Central memory CD8-positive, alpha-beta T cell (primary cell): ENCODE measurements around the gene SPACDR.

Experiments used
- ATAC-seq: fragments of 150-1000 bp; cut with Tn5 transposase; replicated peaks from 2 replicates; pipeline ENCODE4 v1.10.0; 2022; ENCODE audit warnings: mild to moderate bottlenecking, moderate FRiP score, moderate number of reproducible peaks; ENCODE audit not compliant: poor library complexity, severe bottlenecking; ENCODE audit errors: extremely low read depth
- DNase-seq, 2 donors: peaks; one replicate each; pipeline ENCODE4 v3.0.0; 2021; ENCODE audit warnings: low spot score in 2 of 2
- H3K27ac Mint-ChIP-seq: one replicate; pipeline ENCODE4 v1.8.0; 2022; ENCODE audit warnings: low read depth, mild to moderate bottlenecking, moderate library complexity, mixed read lengths
- H3K27me3 Mint-ChIP-seq: one replicate; pipeline ENCODE4 v1.8.0; 2022; ENCODE audit warnings: mixed read lengths
- H3K36me3 Mint-ChIP-seq: one replicate; pipeline ENCODE4 v1.8.0; 2022; ENCODE audit warnings: mild to moderate bottlenecking, moderate library complexity, mixed read lengths; ENCODE audit not compliant: insufficient read depth
- H3K4me1 Mint-ChIP-seq: one replicate; pipeline ENCODE4 v1.8.0; 2022; ENCODE audit warnings: mixed read lengths
- H3K4me3 Mint-ChIP-seq: one replicate; pipeline ENCODE4 v1.8.0; 2022; ENCODE audit warnings: mild to moderate bottlenecking, moderate library complexity, mixed read lengths
- H3K9me3 Mint-ChIP-seq: one replicate; pipeline ENCODE4 v1.8.0; 2022; ENCODE audit warnings: mixed read lengths

The SPACDR gene

DNA sequence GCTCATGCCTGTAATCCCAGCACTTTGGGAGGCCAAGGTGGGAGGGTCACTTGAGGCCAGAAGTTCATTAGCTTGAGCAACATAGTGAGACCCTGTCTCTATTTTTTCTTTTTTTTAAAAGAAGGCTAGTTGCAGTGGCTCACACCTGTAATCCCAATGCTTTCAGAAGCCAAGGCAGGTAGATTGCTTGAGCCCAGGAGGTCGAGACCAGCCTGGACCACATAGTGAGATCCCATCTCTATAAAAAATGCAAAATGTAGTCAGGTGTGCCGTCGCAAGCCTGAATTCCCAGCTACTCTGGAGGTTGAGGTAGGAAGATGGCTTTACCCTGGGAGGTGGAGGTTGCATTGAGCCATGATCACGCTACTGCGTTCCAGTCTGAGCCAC lies 27.1 kb upstream of the SPACDR start:
- peaks cover 6% of the 10 kb centered on the region for H3K36me3 Mint-ChIP-seq

DNA sequence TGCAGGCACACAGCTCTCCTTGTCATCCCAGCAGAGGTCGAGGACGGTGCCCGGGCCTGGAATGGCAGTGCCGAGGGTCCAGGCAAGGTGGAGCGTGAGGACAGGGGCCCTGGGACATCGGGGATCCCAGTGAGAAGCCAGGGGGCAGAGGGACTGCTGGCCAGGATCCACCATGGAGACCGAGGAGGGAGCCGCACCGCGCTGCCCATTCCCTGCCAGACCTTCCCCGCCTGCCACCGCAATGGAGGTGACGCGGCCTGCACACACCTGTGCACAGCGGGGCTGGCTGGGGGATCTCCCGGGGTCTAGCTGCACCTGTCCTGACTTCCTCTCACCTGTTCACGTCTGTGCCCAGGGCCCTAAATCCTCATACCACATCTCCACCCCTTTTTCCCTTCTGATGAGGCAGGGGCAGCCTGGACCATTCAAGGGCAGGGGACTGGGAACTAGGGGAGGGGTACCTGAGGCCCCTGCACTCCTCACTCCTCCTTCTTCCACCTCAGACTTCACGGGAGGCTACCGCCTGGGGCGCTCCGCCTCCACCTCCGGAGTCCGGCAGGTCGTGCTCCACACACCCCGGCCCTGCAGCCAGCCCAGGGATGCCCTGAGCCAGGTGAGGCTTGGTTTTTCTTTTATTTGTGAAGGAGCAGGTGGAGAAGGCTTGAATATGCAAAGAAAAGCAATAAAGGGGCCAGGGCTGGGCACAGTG lies 26.6 kb upstream of the SPACDR start:
- peaks cover 11% of the 10 kb centered on the region for H3K4me1 Mint-ChIP-seq
- no peak for ATAC-seq
- no peak overlapping the region for H3K27ac Mint-ChIP-seq
- H3K9me3 Mint-ChIP-seq: no peaks in the 10 kb centered on the region
- H3K4me3 Mint-ChIP-seq: no peak overlapping the region
- peaks cover 11% of the 10 kb centered on the region for H3K27me3 Mint-ChIP-seq
- no peak for DNase-seq
- H3K36me3 Mint-ChIP-seq: peaks cover 6% of the 10 kb centered on the region

More for the DNA sequence above, 27.1 kb upstream of the SPACDR start:
- Mint-ChIP-seq H3K9me3 (no peaks in the 10 kb centered on the region), H3K27me3 (peaks cover 11% of the 10 kb centered on the region), H3K27ac (no peak overlapping the region), H3K4me3 (no peak overlapping the region), H3K4me1 (peaks cover 11% of the 10 kb centered on the region)
- no peak for ATAC-seq
- no peak for DNase-seq

DNA sequence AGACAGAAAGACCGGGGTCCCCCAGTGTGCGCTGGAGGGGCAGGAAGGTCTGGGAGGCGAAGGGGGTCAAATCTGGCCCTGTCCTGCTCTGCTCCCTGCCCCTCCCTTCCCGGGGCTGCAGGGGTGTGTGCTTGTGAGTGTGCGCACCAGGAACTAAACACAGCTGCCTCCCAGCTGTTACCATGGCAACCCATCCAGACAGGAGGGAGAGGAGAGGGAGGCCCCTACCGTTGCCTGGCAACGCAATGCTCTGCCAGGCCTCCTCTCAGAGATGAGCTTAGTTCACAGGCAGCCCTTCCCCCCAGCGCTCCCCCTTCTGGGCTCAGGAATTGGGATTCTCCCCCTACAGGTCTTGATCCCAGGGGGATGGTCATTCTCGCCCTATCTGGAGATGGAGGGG lies 25.8 kb upstream of the SPACDR start:
- peaks cover 11% of the 10 kb centered on the region for H3K27me3 Mint-ChIP-seq
- ATAC-seq: no peak
- no peak for DNase-seq

DNA sequence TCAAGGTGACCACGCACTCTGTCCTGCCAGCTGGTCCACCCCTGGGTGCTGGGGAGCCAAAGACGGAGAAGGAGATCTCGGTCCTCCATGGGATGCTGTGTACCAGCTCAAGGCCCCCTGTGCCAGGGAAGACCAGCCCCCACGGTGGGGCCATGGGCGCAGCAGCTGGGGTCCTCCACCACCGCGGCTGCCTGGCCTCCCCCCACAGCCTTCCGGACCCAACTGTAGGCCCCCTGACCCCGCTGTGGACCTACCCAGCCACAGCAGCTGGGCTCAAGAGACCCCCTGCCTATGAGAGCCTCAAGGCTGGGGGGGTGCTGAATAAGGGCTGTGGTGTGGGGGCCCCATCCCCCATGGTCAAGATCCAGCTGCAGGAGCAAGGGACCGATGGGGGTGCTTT lies 25.1 kb upstream of the SPACDR start:
- no peak for DNase-seq
- peaks cover 11% of the 10 kb centered on the region for H3K27me3 Mint-ChIP-seq
- no peaks in the 10 kb centered on the region for H3K9me3 Mint-ChIP-seq
- H3K27ac Mint-ChIP-seq: no peak overlapping the region
- no peak overlapping the region for H3K4me3 Mint-ChIP-seq
- ATAC-seq: no peak
- H3K36me3 Mint-ChIP-seq: peaks cover 5% of the 10 kb centered on the region
- peaks cover 16% of the 10 kb centered on the region for H3K4me1 Mint-ChIP-seq

More for the DNA sequence above, 25.8 kb upstream of the SPACDR start:
- Mint-ChIP-seq H3K4me3 (no peak overlapping the region), H3K9me3 (no peaks in the 10 kb centered on the region), H3K36me3 (peaks cover 6% of the 10 kb centered on the region), H3K27ac (no peak overlapping the region), H3K4me1 (peaks cover 12% of the 10 kb centered on the region)

GRCh38 chr7:100488333-100489095 lies 24.5 kb upstream of the SPACDR start:
- ATAC-seq: no peak
- H3K27ac Mint-ChIP-seq: no peak overlapping the region
- peaks cover 11% of the 10 kb centered on the region for H3K27me3 Mint-ChIP-seq
- DNase-seq: no peak
- H3K36me3 Mint-ChIP-seq: peaks cover 5% of the 10 kb centered on the region
- H3K4me3 Mint-ChIP-seq: no peak overlapping the region
- H3K9me3 Mint-ChIP-seq: no peaks in the 10 kb centered on the region
- peaks cover 16% of the 10 kb centered on the region for H3K4me1 Mint-ChIP-seq

GRCh38 chr7:100486753-100487446 lies 22.8 kb upstream of the SPACDR start:
- peaks cover 13% of the 10 kb centered on the region for H3K4me1 Mint-ChIP-seq
- H3K27ac Mint-ChIP-seq: no peak overlapping the region
- peaks cover 6% of the 10 kb centered on the region for H3K36me3 Mint-ChIP-seq
- ATAC-seq (no peak), DNase-seq (no peak)
- no peaks in the 10 kb centered on the region for H3K27me3 Mint-ChIP-seq
- H3K4me3 Mint-ChIP-seq: no peak overlapping the region
- no peaks in the 10 kb centered on the region for H3K9me3 Mint-ChIP-seq

GRCh38 chr7:100486111-100486636 lies 22.1 kb upstream of the SPACDR start:
- no peak overlapping the region for H3K27ac Mint-ChIP-seq
- ATAC-seq (no peak), DNase-seq (no peak)
- H3K4me3 Mint-ChIP-seq: no peak overlapping the region
- H3K36me3 Mint-ChIP-seq: peaks cover 7% of the 10 kb centered on the region
- no peaks in the 10 kb centered on the region for H3K9me3 Mint-ChIP-seq
- H3K4me1 Mint-ChIP-seq: peaks cover 18% of the 10 kb centered on the region
- no peaks in the 10 kb centered on the region for H3K27me3 Mint-ChIP-seq

GRCh38 chr7:100485471-100485876 lies 21.4 kb upstream of the SPACDR start:
- Mint-ChIP-seq H3K27ac (no peak overlapping the region), H3K9me3 (no peaks in the 10 kb centered on the region), H3K4me1 (peaks cover 18% of the 10 kb centered on the region), H3K4me3 (no peak overlapping the region), H3K36me3 (peaks cover 7% of the 10 kb centered on the region), H3K27me3 (no peaks in the 10 kb centered on the region)
- DNase-seq: no peak
- no peak for ATAC-seq

DNA sequence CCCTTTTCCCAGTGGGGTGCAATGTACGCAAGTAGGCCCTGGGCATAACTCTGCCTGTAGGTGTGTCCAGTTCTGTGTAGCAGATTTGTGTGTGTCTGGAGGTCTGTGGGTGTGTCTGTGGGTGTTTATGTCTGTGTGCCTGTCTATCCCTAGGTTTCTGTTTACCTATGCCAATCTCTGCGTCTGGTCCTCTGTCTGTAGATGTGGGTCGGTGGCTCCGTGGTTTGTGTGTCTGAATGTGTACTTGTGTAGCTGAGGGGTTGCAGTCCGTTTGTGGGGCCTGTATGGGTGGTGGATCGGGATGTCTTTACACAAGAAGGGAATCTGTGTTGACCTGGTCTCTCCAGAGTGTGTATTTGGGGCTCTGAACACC lies 20.6 kb upstream of the SPACDR start:
- Mint-ChIP-seq H3K4me3 (peak overlapping the region; percentile 19), H3K4me1 (peaks cover 19% of the 10 kb centered on the region), H3K27me3 (no peaks in the 10 kb centered on the region), H3K36me3 (peaks cover 6% of the 10 kb centered on the region), H3K9me3 (no peaks in the 10 kb centered on the region), H3K27ac (peak overlapping the region; percentile 54)
- no peak for ATAC-seq
- no peak for DNase-seq

GRCh38 chr7:100483722-100484672 lies 19.9 kb upstream of the SPACDR start, which contains the start of gene NYAP1:
NYAP1 (plus strand) TSS chr7:100483927; CDS start chr7:100485312, 1,385 bp downstream.
- Mint-ChIP-seq H3K27ac (peak within 1 kb of the TSS; percentile 54), H3K4me1 (peaks cover 25% of the 10 kb centered on the region), H3K4me3 (peak within 1 kb of the TSS; percentile 84), H3K9me3 (no peaks in the 10 kb centered on the region), H3K36me3 (peaks cover 8% of the 10 kb centered on the region), H3K27me3 (no peaks in the 10 kb centered on the region)
- ATAC-seq (peak; percentile 29), DNase-seq (no peak)

- peak; percentile 69 to 78 for DNase-seq
Measured at GRCh38 chr7:100483090-100483721, 19.1 kb upstream of the SPACDR start.

More at GRCh38 chr7:100483090-100483721, 19.1 kb upstream of the SPACDR start:
- H3K9me3 Mint-ChIP-seq: no peaks in the 10 kb centered on the region
- no peaks in the 10 kb centered on the region for H3K27me3 Mint-ChIP-seq
- H3K4me1 Mint-ChIP-seq: peaks cover 28% of the 10 kb centered on the region
- peak overlapping the region; percentile 84 for H3K4me3 Mint-ChIP-seq
- ATAC-seq: peak; percentile 60
- H3K36me3 Mint-ChIP-seq: peaks cover 14% of the 10 kb centered on the region
- H3K27ac Mint-ChIP-seq: no peak overlapping the region
